Measurements from ENCODE around the gene SRA1. TPM values are rescaled to one million over a fixed set of nuclear protein-coding genes. Genes with fewer than 3 reads are reported as not detected.

The SRA1 gene
- total RNA-seq, 1 donor, result 40.6 TPM

- no peak for DNase-seq (ENCODE audit: low read depth)
- no peak for TF ChIP-seq CTCF (IDR thresholded peaks at IDR 0.05; ENCODE audit: insufficient read depth, low read depth, low read length)
- H3K4me3 ChIP-seq (ENCODE audit: low read depth, low read length), result no peak overlapping the region
These were observed 13.8 kb upstream of the SRA1 start for GRCh38 chr5:140571105-140571504.

DNA sequence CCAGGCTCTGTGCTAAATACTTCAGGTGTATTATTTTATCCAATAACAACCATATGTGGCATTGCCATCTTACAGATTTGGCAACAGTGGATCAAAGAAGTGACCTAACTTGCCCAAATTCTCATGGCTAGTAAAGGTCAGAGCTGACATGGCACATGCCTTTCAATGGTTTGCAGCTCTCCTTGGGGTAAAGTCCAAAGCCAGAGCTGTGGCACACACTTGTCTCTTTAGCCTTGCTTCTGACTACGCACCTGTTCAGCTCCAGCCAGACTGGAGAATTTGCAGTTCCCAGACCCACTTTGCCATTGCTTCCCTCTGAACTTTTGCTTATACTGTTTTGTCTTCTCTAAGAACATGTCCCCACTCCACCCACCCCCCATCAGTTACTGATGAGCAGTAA lies 13.2 kb upstream of the SRA1 start:
- DNase-seq (ENCODE audit: low read depth), result no peak
- no peak overlapping the region for H3K4me3 ChIP-seq (ENCODE audit: low read depth, low read length)
- TF ChIP-seq CTCF (IDR thresholded peaks at IDR 0.05; ENCODE audit: insufficient read depth, low read depth, low read length), result no peak

DNA sequence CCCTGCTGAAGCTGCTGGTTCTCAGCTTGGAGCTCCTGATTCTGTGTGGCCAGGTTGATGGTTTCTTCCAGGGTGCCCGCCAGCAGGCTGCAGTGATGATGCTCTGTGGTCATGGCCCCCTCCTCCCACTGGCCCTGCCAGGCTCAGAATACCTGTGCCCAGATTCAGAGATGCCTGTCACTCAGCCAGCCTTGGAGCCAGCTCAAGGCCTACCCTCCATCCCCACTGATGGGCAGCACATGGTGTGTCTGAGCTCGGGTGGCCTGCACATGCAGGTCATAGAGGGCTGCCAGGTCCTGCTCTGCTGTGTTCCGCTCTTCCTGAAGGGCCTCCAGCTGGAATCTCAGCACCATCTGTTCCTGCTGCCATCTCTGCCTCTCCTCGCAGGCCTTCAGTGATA lies 12.8 kb upstream of the SRA1 start:
- H3K4me3 ChIP-seq (ENCODE audit: low read depth, low read length), result no peak overlapping the region
- no peak for TF ChIP-seq CTCF (IDR thresholded peaks at IDR 0.05; ENCODE audit: insufficient read depth, low read depth, low read length)
- DNase-seq (ENCODE audit: low read depth), result no peak

DNA sequence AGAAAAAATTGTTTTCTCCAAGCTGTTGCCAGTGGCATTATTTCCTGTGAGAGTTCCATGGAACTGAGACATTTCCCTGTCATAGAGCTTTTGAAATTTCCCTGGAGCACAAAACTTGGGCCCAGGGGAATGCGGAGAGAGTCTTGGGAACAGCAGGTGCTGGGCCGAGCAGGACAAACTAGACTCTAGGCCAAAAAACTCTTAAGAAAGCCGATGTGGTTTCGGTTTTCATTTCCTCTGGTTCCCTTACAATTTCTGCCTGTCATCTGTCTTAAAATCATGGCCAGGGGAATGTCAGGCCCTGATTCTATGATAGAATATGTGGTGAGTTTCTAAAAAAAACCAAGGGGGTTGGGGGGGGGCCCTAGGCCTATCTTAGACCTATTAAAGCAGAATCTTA lies 11.9 kb upstream of the SRA1 start:
- DNase-seq (ENCODE audit: low read depth), result no peak
- no peak overlapping the region for H3K4me3 ChIP-seq (ENCODE audit: low read depth, low read length)
- no peak for TF ChIP-seq CTCF (IDR thresholded peaks at IDR 0.05; ENCODE audit: insufficient read depth, low read depth, low read length)

DNA sequence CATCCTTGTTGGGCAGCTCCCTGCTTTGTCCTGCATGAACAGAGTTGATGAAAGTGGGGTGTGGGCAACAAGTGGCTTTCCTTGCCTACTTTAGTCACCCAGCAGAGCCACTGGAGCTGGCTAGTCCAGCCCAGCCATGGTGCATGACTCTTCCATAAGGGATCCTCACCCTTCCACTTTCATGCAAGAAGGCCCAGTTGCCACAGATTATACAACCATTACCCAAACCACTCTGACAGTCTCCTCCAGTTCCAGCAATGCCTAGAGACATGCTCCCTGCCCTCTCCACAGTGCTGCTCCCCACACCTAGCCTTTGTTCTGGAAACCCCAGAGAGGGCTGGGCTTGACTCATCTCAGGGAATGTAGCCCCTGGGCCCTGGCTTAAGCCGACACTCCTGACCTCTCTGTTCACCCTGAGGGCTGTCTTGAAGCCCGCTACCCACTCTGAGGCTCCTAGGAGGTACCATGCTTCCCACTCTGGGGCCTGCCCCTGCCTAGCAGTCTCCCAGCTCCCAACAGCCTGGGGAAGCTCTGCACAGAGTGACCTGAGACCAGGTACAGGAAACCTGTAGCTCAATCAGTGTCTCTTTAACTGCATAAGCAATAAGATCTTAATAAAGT lies 11.3 kb upstream of the SRA1 start:
- no peak for TF ChIP-seq CTCF (IDR thresholded peaks at IDR 0.05; ENCODE audit: insufficient read depth, low read depth, low read length)
- no peak overlapping the region for H3K4me3 ChIP-seq (ENCODE audit: low read depth, low read length)
- DNase-seq (ENCODE audit: low read depth), result no peak

DNA sequence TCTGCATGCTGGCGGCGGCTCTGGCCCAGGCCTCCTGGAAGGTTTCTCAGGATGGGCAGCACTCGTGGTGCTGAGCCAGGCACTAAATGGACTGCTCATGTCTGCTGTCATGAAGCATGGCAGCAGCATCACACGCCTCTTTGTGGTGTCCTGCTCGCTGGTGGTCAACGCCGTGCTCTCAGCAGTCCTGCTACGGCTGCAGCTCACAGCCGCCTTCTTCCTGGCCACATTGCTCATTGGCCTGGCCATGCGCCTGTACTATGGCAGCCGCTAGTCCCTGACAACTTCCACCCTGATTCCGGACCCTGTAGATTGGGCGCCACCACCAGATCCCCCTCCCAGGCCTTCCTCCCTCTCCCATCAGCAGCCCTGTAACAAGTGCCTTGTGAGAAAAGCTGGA lies 10.6 kb upstream of the SRA1 start:
- H3K4me3 ChIP-seq (ENCODE audit: low read depth, low read length), result no peak overlapping the region
- no peak for TF ChIP-seq CTCF (IDR thresholded peaks at IDR 0.05; ENCODE audit: insufficient read depth, low read depth, low read length)
- no peak for DNase-seq (ENCODE audit: low read depth)

All from fibroblast of villous mesenchyme (primary cell).